H1 (cell line): ENCODE data around the gene AP4B1. TPM values are rescaled to one million over a fixed set of nuclear protein-coding genes. Genes with fewer than 3 reads are reported as not detected.

Experiments
- CTCF ChIA-PET: fragments of 300-600 bp; sonication (Branson Sonifier 250); formaldehyde crosslinking; loops from one replicate; lab custom pipeline; 2021; ENCODE audit not compliant: partially characterized antibody; lab: Charles Lee
- POLR2A ChIA-PET: fragments of 300-600 bp; sonication (Branson Sonifier 250); formaldehyde crosslinking; loops from one replicate; lab custom pipeline; 2021; ENCODE audit warnings: inconsistent platforms; ENCODE audit not compliant: partially characterized antibody; lab: Charles Lee
- DNase-seq, 2 experiments: peaks; one replicate each; pipeline versions ENCODE4 v3.0.0 to v3.0.0-alpha.2; 2010 to 2022; ENCODE audit warnings: low spot score in 2 of 2, low read depth in 1 of 2, mixed read lengths in 1 of 2
- FAIRE-seq: peaks from 2 replicates; lab custom pipeline; 2011; peaks lifted over from hg19 to GRCh38; lab: Jason Lieb, UNC
- H2AFZ ChIP-seq: 2 replicates; pipeline ENCODE4 v1.8.1; 2012; ENCODE audit warnings: low read length, inconsistent platforms
- H2AK5ac ChIP-seq: 2 replicates; pipeline ENCODE4 v1.6.1; 2013; ENCODE audit warnings: low read depth, low read length
- H2BK120ac ChIP-seq: replicated peaks from 2 replicates; pipeline ENCODE3; 2013; ENCODE audit warnings: low read depth, low read length, inconsistent platforms
- H2BK12ac ChIP-seq: 2 replicates; pipeline ENCODE4 v1.6.1; 2013; ENCODE audit warnings: low read depth, low read length
- H2BK15ac ChIP-seq: 2 replicates; pipeline ENCODE4 v1.6.1; 2013; ENCODE audit warnings: low read length
- H2BK20ac ChIP-seq: 2 replicates; pipeline ENCODE4 v1.6.1; 2013; ENCODE audit warnings: low read length
- H2BK5ac ChIP-seq: 2 replicates; pipeline ENCODE4 v1.6.1; 2013; ENCODE audit warnings: low read depth, low read length
- H3K14ac ChIP-seq: 2 replicates; pipeline ENCODE4 v1.6.1; 2013; ENCODE audit warnings: inconsistent platforms; ENCODE audit not compliant: insufficient read length
- H3K18ac ChIP-seq: 2 replicates; pipeline ENCODE4 v1.6.1; 2013; ENCODE audit warnings: low read length; ENCODE audit errors: extremely low read depth
- H3K23ac ChIP-seq: 2 replicates; pipeline ENCODE4 v1.6.1; 2013; ENCODE audit warnings: inconsistent platforms; ENCODE audit not compliant: insufficient read length
- H3K23me2 ChIP-seq: 2 replicates; pipeline ENCODE4 v1.6.1; 2013; ENCODE audit warnings: low read depth, low read length
- H3K27ac ChIP-seq: 2 replicates; pipeline ENCODE4 v1.6.1; 2011; ENCODE audit warnings: low read depth, low read length, inconsistent platforms
- H3K27me3 ChIP-seq, 4 experiments: replicated peaks in 1 of 4; 1 replicate in 1 of 4; 2 replicates in 3 of 4; pipeline versions ENCODE4 v1.6.1 to v1.8.1; 2011 to 2013; ENCODE audit warnings: low read length in 3 of 4, mild to moderate bottlenecking in 3 of 4, inconsistent platforms in 2 of 4, mixed read lengths in 2 of 4, moderate library complexity in 1 of 4; ENCODE audit not compliant: control insufficient read depth in 3 of 4, insufficient read depth in 3 of 4; ENCODE audit errors: extremely low read depth in 1 of 4
- H3K36me3 ChIP-seq, 4 experiments: 2 replicates each; pipeline versions ENCODE4 v1.6.1 to v1.8.1; 2011 to 2013; ENCODE audit warnings: mild to moderate bottlenecking in 4 of 4, low read length in 3 of 4, moderate library complexity in 2 of 4, control low read depth in 1 of 4, inconsistent platforms in 1 of 4; ENCODE audit not compliant: insufficient read depth in 4 of 4, control insufficient read depth in 2 of 4
- H3K4ac ChIP-seq: replicated peaks from 2 replicates; pipeline ENCODE3; 2013; ENCODE audit warnings: low read length, low read depth, mixed read lengths, inconsistent platforms; ENCODE audit not compliant: insufficient read length
- H3K4me1 ChIP-seq, 4 experiments: replicated peaks in 1 of 4; 1 replicate in 1 of 4; 2 replicates in 3 of 4; pipeline versions ENCODE4 v1.6.1 to v1.8.1; 2011 to 2013; ENCODE audit warnings: low read length in 3 of 4, inconsistent platforms in 2 of 4, mixed read lengths in 1 of 4; ENCODE audit not compliant: insufficient read depth in 4 of 4, control insufficient read depth in 3 of 4
- H3K4me2 ChIP-seq, 2 experiments: 2 replicates each; pipeline versions ENCODE4 v1.6.1 to v1.8.1; 2011 to 2013; ENCODE audit warnings: low read depth in 2 of 2, low read length in 2 of 2, control low read depth in 1 of 2, inconsistent platforms in 1 of 2, mild to moderate bottlenecking in 1 of 2; ENCODE audit not compliant: insufficient read depth in 1 of 2
- H3K4me3 ChIP-seq, 4 experiments: fragments of 200-600, 300-600 bp in 1 of 4; sonication (generic), shearing (Covaris generic), sonication (Bioruptor Twin) in 1 of 4; 2 replicates each; pipeline versions ENCODE4 v1.5.1 to v1.8.1; 2011 to 2016; ENCODE audit warnings: low read length in 4 of 4, low read depth in 3 of 4, control low read depth in 2 of 4, inconsistent platforms in 2 of 4, mild to moderate bottlenecking in 2 of 4, mixed read lengths in 1 of 4, moderate library complexity in 1 of 4; ENCODE audit not compliant: insufficient read depth in 2 of 4; ENCODE audit errors: extremely low read depth in 1 of 4
- H3K56ac ChIP-seq: replicated peaks from 2 replicates; pipeline ENCODE3; 2013; ENCODE audit warnings: low read depth, mild to moderate bottlenecking, mixed read lengths, low read length, inconsistent platforms; ENCODE audit not compliant: insufficient read length
- H3K79me1 ChIP-seq: 2 replicates; pipeline ENCODE4 v1.6.1; 2013; ENCODE audit warnings: low read depth, low read length, control low read depth
- H3K79me2 ChIP-seq, 2 experiments: 2 replicates each; pipeline versions ENCODE4 v1.6.1 to v1.8.1; 2012 to 2013; ENCODE audit warnings: low read length in 2 of 2, mild to moderate bottlenecking in 2 of 2, inconsistent platforms in 1 of 2; ENCODE audit not compliant: insufficient read depth in 2 of 2, control insufficient read depth in 1 of 2
- H3K9ac ChIP-seq, 4 experiments: replicated peaks in 1 of 4; 1 replicate in 1 of 4; 2 replicates in 3 of 4; pipeline versions ENCODE4 v1.6.1 to v1.8.1; 2011 to 2013; ENCODE audit warnings: low read depth in 3 of 4, low read length in 3 of 4, control low read depth in 2 of 4, mild to moderate bottlenecking in 2 of 4, moderate library complexity in 2 of 4, inconsistent platforms in 1 of 4; ENCODE audit errors: extremely low read depth in 1 of 4
- H3K9me3 ChIP-seq, 2 experiments: 2 replicates each; pipeline versions ENCODE4 v1.6.1 to v1.8.1; 2012 to 2013; ENCODE audit warnings: mild to moderate bottlenecking in 2 of 2, moderate library complexity in 2 of 2, control low read depth in 1 of 2, inconsistent platforms in 1 of 2, low read depth in 1 of 2, low read length in 1 of 2, mixed read lengths in 1 of 2; ENCODE audit not compliant: insufficient read depth in 2 of 2
- H4K20me1 ChIP-seq, 2 experiments: replicated peaks in 1 of 2; 2 replicates each; pipeline versions ENCODE3 to v1.8.1; 2011 to 2013; ENCODE audit warnings: inconsistent platforms in 2 of 2, low read length in 2 of 2, mild to moderate bottlenecking in 1 of 2; ENCODE audit not compliant: insufficient read depth in 2 of 2, control insufficient read depth in 1 of 2
- H4K5ac ChIP-seq: 2 replicates; pipeline ENCODE4 v1.6.1; 2013; ENCODE audit warnings: low read length, low read depth, mixed read lengths, inconsistent platforms; ENCODE audit not compliant: insufficient read length
- H4K8ac ChIP-seq: 2 replicates; pipeline ENCODE4 v1.8.0; 2013; ENCODE audit warnings: mild to moderate bottlenecking, moderate library complexity, low read length, inconsistent platforms; ENCODE audit not compliant: insufficient read depth; ENCODE audit errors: extremely low read depth
- H4K91ac ChIP-seq: replicated peaks from 2 replicates; pipeline ENCODE3; 2013; ENCODE audit warnings: low read length, mixed read lengths, inconsistent platforms; ENCODE audit not compliant: insufficient read length
- ASH2L ChIP-seq: fragments of 200-600, 300-600 bp; sonication (generic); IDR thresholded peaks from one replicate; pipeline ENCODE4 v1.7.1; 2017; ENCODE audit warnings: low read length
- CBX8 ChIP-seq: fragments of 300-800, 300-1000 bp; sonication (generic); IDR thresholded peaks from 2 replicates; pipeline ENCODE4 v1.7.1; 2016; ENCODE audit warnings: low read depth, low read length, borderline replicate concordance
- CTBP2 ChIP-seq: IDR thresholded peaks from 2 replicates; pipeline ENCODE4 v1.7.0; 2011; ENCODE audit warnings: borderline replicate concordance, mild to moderate bottlenecking, moderate library complexity, mixed read lengths, low read length; ENCODE audit not compliant: insufficient read depth, insufficient read length
- CTCF ChIP-seq, 3 experiments: IDR thresholded peaks; 1 replicate in 2 of 3; 2 replicates in 1 of 3; pipeline versions ENCODE4 v1.5.1 to v1.6.1; 2011; ENCODE audit warnings: low read length in 3 of 3, mild to moderate bottlenecking in 3 of 3, inconsistent platforms in 2 of 3, low read depth in 1 of 3, moderate library complexity in 1 of 3; ENCODE audit not compliant: insufficient read depth in 1 of 3; ENCODE audit errors: control extremely low read depth in 1 of 3
- GABPA ChIP-seq: IDR thresholded peaks from 2 replicates; pipeline ENCODE4 v1.6.1; 2011; ENCODE audit warnings: mild to moderate bottlenecking, low read length, moderate library complexity, borderline replicate concordance; ENCODE audit not compliant: insufficient read depth
- KDM1A ChIP-seq: fragments of 200-600, 300-600 bp; sonication (generic); IDR thresholded peaks from 2 replicates; pipeline ENCODE4 v1.7.1; 2016; ENCODE audit warnings: mild to moderate bottlenecking, low read length, borderline replicate concordance
- KDM4A ChIP-seq: IDR thresholded peaks from one replicate; pipeline ENCODE4 v1.7.1; 2012; ENCODE audit warnings: low read depth, mild to moderate bottlenecking, moderate library complexity, low read length, inconsistent platforms; ENCODE audit not compliant: severe bottlenecking
- NANOG ChIP-seq: IDR thresholded peaks from 2 replicates; pipeline ENCODE4 v1.6.1; 2011; ENCODE audit warnings: low read length, low read depth, mild to moderate bottlenecking, inconsistent platforms; ENCODE audit not compliant: insufficient read depth, poor library complexity, severe bottlenecking
- RXRA ChIP-seq: IDR thresholded peaks from 2 replicates; pipeline ENCODE4 v1.6.1; 2011; ENCODE audit warnings: low read depth, mild to moderate bottlenecking, low read length, moderate library complexity; ENCODE audit not compliant: insufficient read depth
- SIN3A ChIP-seq, 2 experiments: IDR thresholded peaks in 1 of 2; conservative IDR thresholded peaks in 1 of 2; 2 replicates each; pipeline ENCODE4 v1.6.1; 2011 to 2012; ENCODE audit warnings: low read length in 2 of 2, improper control_type of control experiment in 1 of 2, low read depth in 1 of 2, mild to moderate bottlenecking in 1 of 2
- SRF ChIP-seq: IDR thresholded peaks from 2 replicates; pipeline ENCODE4 v1.6.1; 2011; ENCODE audit warnings: mild to moderate bottlenecking, low read depth, low read length, moderate library complexity
- WGBS, 2 experiments: shearing (Covaris generic) in 1 of 2; methylation state at CpG; one replicate each; pipeline versions ENCODE4 v1.1.6 to v1.1.7; 2013 to 2015; ENCODE audit warnings: low lambda C conversion rate in 2 of 2, mixed read lengths in 2 of 2, inconsistent platforms in 1 of 2, low coverage in 1 of 2, missing lambda C conversion rate in 1 of 2; ENCODE audit not compliant: insufficient replicate concordance in 2 of 2, insufficient coverage in 1 of 2, insufficient read length in 1 of 2; ENCODE audit errors: extremely low coverage in 1 of 2, missing lambda C conversion rate in 1 of 2; 5-methylcytosine and 5-hydroxymethylcytosine counted together
- polyA plus RNA-seq, 7 experiments: library from polyadenylated mRNA; depleted of rRNA in 3 of 7; stranded (reverse) in 5 of 7; unstranded in 2 of 7; fragments of >200 nt in 5 of 7; fragments of 200-250 nt in 2 of 7; gene quantifications; 1 replicate in 5 of 7; 2 replicates in 1 of 7; 4 replicates in 1 of 7; pipeline versions ENCODE4 v1.2.1 to v1.2.3, GENCODE V29; 2011 to 2013; ENCODE audit warnings: missing spikeins in 2 of 7, mixed read lengths in 2 of 7
- total RNA-seq: library from RNA; stranded (reverse); fragmentation: NEBNext Ultra II Directional; extraction: Animal tissue kit (Norgen Biotek cat#: 25700); gene quantifications from 2 replicates; pipeline ENCODE4 v1.2.1, GENCODE V29; 2021

The AP4B1 gene
- total and polyA plus RNA-seq, 2 of the 8 experiments (the other 6 are each of a cell fraction or from before 2014, with no cell fraction given) = 8.9 to 9.0 TPM

GRCh38 chr1:113857776-113858175, 46.8 kb downstream of the AP4B1 start:
- no peaks in the 10 kb centered on the region for H4K20me1 ChIP-seq
- no peak overlapping the region for H2BK15ac ChIP-seq
- DNase-seq (no peak), FAIRE-seq (no peak)
- ChIA-PET POLR2A (no interaction called here), CTCF (interaction anchor here (0.6 kb wide), 1 partner anchor 99 kb away, joined by 4 read pairs; no protein-coding TSS in a partner anchor)
- H2BK20ac ChIP-seq = no peak overlapping the region
- no peak overlapping the region for H3K4me3 ChIP-seq
- H2BK120ac ChIP-seq = no peak overlapping the region
- H3K4ac ChIP-seq = no peak overlapping the region
- H2AFZ ChIP-seq = no peak overlapping the region
- no peak overlapping the region for H3K14ac ChIP-seq
- H3K4me1 ChIP-seq = no peaks in the 10 kb centered on the region
- H2BK12ac ChIP-seq = no peak overlapping the region
- no peak overlapping the region for H4K8ac ChIP-seq
- H3K56ac ChIP-seq = no peak overlapping the region
- H2BK5ac ChIP-seq = no peak overlapping the region
- H3K27ac ChIP-seq = no peak overlapping the region
- H4K91ac ChIP-seq = no peak overlapping the region
- no peak overlapping the region for H3K4me2 ChIP-seq
- no peak overlapping the region for H3K9ac ChIP-seq
- no peaks in the 10 kb centered on the region for H3K23me2 ChIP-seq
- no peak overlapping the region for H2AK5ac ChIP-seq
- H3K27me3 ChIP-seq = no peaks in the 10 kb centered on the region
- H3K9me3 ChIP-seq = no peaks in the 10 kb centered on the region
- H3K79me2 ChIP-seq = no peaks in the 10 kb centered on the region
- H4K5ac ChIP-seq = no peak overlapping the region
- no peak overlapping the region for H3K23ac ChIP-seq
- H3K18ac ChIP-seq = no peak overlapping the region
- no peaks in the 10 kb centered on the region for H3K79me1 ChIP-seq
- WGBS, 2 experiments = 89% methylated on average over 3 of the region's 3 CpGs; no CpG with 5 or more reads in 1 of the 2 experiments
- no peaks in the 10 kb centered on the region for H3K36me3 ChIP-seq
- TF ChIP-seq SRF (no peak), NANOG (no peak), GABPA (no peak), CTCF (IDR thresholded peaks at IDR 0.05; ENCODE audit: control extremely low read depth in 1 of 3, insufficient read depth in 1 of 3, low read depth in 1 of 3, low read length in 3 of 3) (no peak), CBX8 (no peak), SIN3A (conservative IDR thresholded peaks at IDR 0.05 in 1 of 2, IDR thresholded peaks at IDR 0.05 in 1 of 2; ENCODE audit: low read depth in 1 of 2, low read length in 2 of 2) (no peak), CTBP2 (no peak), ASH2L (no peak), RXRA (no peak), KDM4A (no peak), KDM1A (no peak)
